Common myeloid progenitor, CD34-positive (primary cell): Measurements from ENCODE around the gene KCNA2.

Source experiments
- CTCF ChIA-PET: fragments of 350-600 bp; sonication (Branson Sonifier 250); formaldehyde crosslinking; loops from one replicate; lab custom pipeline; 2021; ENCODE audit warnings: antibody characterized with exemption; lab: Charles Lee
- POLR2A ChIA-PET: fragments of 350-600 bp; sonication (Branson Sonifier 250); formaldehyde crosslinking; loops from one replicate; lab custom pipeline; 2021; ENCODE audit warnings: antibody characterized with exemption; lab: Charles Lee
- DNase-seq, 3 donors: peaks; one replicate each; pipeline versions ENCODE4 v3.0.0 to v3.0.0-alpha.2; 2013
- H3K27ac ChIP-seq, 2 experiments: 1 replicate in 1 of 2; 2 replicates in 1 of 2; pipeline ENCODE4 v1.7.0; 2013; ENCODE audit warnings: inconsistent platforms in 2 of 2, low read length in 2 of 2, mild to moderate bottlenecking in 2 of 2, low read depth in 1 of 2, moderate library complexity in 1 of 2; ENCODE audit not compliant: severe bottlenecking in 2 of 2, insufficient read depth in 1 of 2, poor library complexity in 1 of 2
- H3K27me3 ChIP-seq, 5 experiments: replicated peaks in 2 of 5; 1 replicate in 3 of 5; 2 replicates in 2 of 5; pipeline versions ENCODE4 v1.6.1 to v1.7.0; 2013; ENCODE audit warnings: low read length in 4 of 5, mild to moderate bottlenecking in 2 of 5, moderate library complexity in 2 of 5, inconsistent platforms in 1 of 5; ENCODE audit not compliant: insufficient read depth in 5 of 5, control insufficient read depth in 4 of 5
- H3K36me3 ChIP-seq, 4 experiments: 1 replicate in 2 of 4; 2 replicates in 2 of 4; pipeline versions ENCODE4 v1.6.1 to v1.7.0; 2013; ENCODE audit warnings: low read length in 3 of 4, control low read depth in 1 of 4, mild to moderate bottlenecking in 1 of 4; ENCODE audit not compliant: control insufficient read depth in 4 of 4, insufficient read depth in 4 of 4
- H3K4me1 ChIP-seq, 4 experiments: 1 replicate in 3 of 4; 2 replicates in 1 of 4; pipeline versions ENCODE4 v1.6.1 to v1.7.1; 2013; ENCODE audit warnings: low read length in 3 of 4, mild to moderate bottlenecking in 3 of 4, control low read depth in 1 of 4, inconsistent platforms in 1 of 4, moderate library complexity in 1 of 4; ENCODE audit not compliant: control insufficient read depth in 4 of 4, insufficient read depth in 4 of 4; ENCODE audit errors: control extremely low read depth in 1 of 4
- H3K4me3 ChIP-seq, 7 experiments: 1 replicate in 4 of 7; 2 replicates in 3 of 7; pipeline versions ENCODE4 v1.5.1 to v1.7.0; 2013; ENCODE audit warnings: mild to moderate bottlenecking in 7 of 7, low read length in 6 of 7, moderate library complexity in 6 of 7, inconsistent platforms in 2 of 7, low read depth in 2 of 7, control low read depth in 1 of 7; ENCODE audit not compliant: insufficient read depth in 4 of 7, control insufficient read depth in 1 of 7; ENCODE audit errors: extremely low read depth in 1 of 7
- H3K9me3 ChIP-seq, 5 experiments: 1 replicate in 4 of 5; 2 replicates in 1 of 5; pipeline versions ENCODE4 v1.6.1 to v1.7.1; 2013; ENCODE audit warnings: low read length in 4 of 5, mild to moderate bottlenecking in 2 of 5, inconsistent platforms in 1 of 5, low read depth in 1 of 5, moderate library complexity in 1 of 5; ENCODE audit not compliant: control insufficient read depth in 4 of 5, insufficient read depth in 2 of 5; ENCODE audit errors: control extremely low read depth in 1 of 5
- WGBS: methylation state at CpG from one replicate; pipeline ENCODE4 v1.1.5; 2013; ENCODE audit not compliant: insufficient coverage; 5-methylcytosine and 5-hydroxymethylcytosine counted together

The KCNA2 gene

DNA sequence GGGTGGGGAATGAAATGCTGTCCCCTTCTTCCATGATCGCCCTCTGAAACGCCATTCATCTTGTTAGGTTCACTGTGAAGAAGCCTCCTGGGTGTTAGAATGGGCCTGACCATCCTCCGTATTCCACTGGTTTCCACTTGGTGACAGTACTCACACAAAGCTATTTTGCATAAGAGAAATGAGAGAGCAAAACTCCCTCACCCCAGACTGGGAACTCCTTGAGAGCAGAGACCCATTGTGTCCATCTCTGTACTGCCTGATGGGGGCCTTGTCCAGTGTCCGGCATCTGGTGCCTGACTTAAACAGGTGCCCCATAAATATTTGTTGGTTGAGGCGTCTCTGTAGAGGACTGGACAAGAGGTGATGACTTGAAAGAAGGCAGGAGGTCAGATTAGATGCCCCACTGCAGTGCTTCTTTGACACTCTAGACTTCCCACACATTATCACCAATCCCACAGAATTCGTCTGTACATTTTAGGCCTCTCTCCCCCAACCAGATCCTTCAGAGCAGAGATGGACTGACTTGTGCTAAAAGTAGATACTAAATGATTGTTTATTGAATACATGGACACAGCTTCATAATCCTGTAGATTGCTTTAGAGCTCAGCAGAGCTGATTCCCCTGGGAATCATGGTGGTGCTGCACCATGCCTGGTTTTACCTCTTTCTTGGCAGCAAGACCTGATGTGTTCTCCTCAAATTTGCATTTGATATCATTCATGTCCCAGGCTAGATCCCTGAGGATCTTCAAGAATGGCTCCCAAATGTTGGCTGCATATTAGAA, 22.4 kb upstream of the KCNA2 start:
- ChIA-PET POLR2A (no interaction called here), CTCF (interaction anchor here (0.9 to 7.7 kb wide), 9 partner anchors 9 to 152 kb away, joined by 3 to 69 read pairs (median 5); no protein-coding TSS in a partner anchor)
- no peaks in the 10 kb centered on the region for H3K36me3 ChIP-seq
- no peaks in the 10 kb centered on the region for H3K9me3 ChIP-seq
- WGBS = 88% methylated on average over 4 of the region's 6 CpGs
- H3K4me1 ChIP-seq = peaks cover 0 to 16% (median 12%) of the 10 kb centered on the region in 4 experiments
- no peak overlapping the region for H3K27ac ChIP-seq
- H3K27me3 ChIP-seq = peaks cover 0 to under 1% (median 0%) of the 10 kb centered on the region in 5 experiments
- no peak for DNase-seq
- H3K4me3 ChIP-seq = no peak overlapping the region

- Histone ChIP-seq H3K9me3 (no peaks in the 10 kb centered on the region), H3K36me3 (no peaks in the 10 kb centered on the region), H3K27me3 (peaks cover 0 to 2% (median 0%) of the 10 kb centered on the region in 5 experiments), H3K4me1 (peaks cover 0 to 16% (median 12%) of the 10 kb centered on the region in 4 experiments), H3K27ac (no peak overlapping the region), H3K4me3 (no peak overlapping the region)
- DNase-seq = no peak
- CTCF ChIA-PET = interaction anchor here (1.9 to 7.7 kb wide), 3 partner anchors 8 to 138 kb away, joined by 4 to 69 read pairs (median 24); no protein-coding TSS in a partner anchor
- WGBS = 78% methylated on average over 1 of the region's 2 CpGs
- POLR2A ChIA-PET = no interaction called here
These were observed 21.6 kb upstream of the KCNA2 start for GRCh38 chr1:110627764-110628163.

DNA sequence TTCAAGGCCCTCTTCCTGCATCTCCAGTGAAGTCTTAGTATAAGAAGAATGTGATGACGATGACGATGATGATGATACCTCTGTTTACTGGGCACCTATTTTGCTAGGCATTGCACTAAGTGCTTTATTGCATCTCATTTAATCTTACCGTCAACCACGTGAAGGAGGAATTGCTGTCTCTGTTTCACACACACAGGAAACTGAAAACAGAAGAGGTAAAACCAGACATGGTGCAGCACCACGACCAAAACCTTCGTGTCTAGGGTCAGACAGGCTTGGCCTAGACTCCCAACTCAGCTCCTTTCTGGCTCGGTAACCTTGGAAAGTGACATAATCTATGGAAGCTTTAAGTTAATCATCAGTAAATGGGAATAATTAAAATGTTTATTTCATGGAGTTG, 20.7 kb upstream of the KCNA2 start:
- H3K27ac ChIP-seq = no peak overlapping the region
- CTCF ChIA-PET = interaction anchor here (0.9 to 1.5 kb wide), 3 partner anchors 54 to 154 kb away, joined by 3 to 6 read pairs (median 3); no protein-coding TSS in a partner anchor
- no peaks in the 10 kb centered on the region for H3K36me3 ChIP-seq
- H3K4me3 ChIP-seq = no peak overlapping the region
- DNase-seq = no peak
- peaks cover 0 to 2% (median 0%) of the 10 kb centered on the region in 5 experiments for H3K27me3 ChIP-seq
- peaks cover 0 to 14% (median 10%) of the 10 kb centered on the region in 4 experiments for H3K4me1 ChIP-seq
- POLR2A ChIA-PET = no interaction called here
- WGBS = 67% methylated on average over 5 of the region's 7 CpGs
- H3K9me3 ChIP-seq = no peaks in the 10 kb centered on the region

GRCh38 chr1:110620686-110621085, 14.5 kb upstream of the KCNA2 start:
- POLR2A ChIA-PET = no interaction called here
- no peak for DNase-seq
- Histone ChIP-seq H3K27ac (no peak overlapping the region), H3K9me3 (no peaks in the 10 kb centered on the region), H3K4me3 (no peak overlapping the region), H3K36me3 (no peaks in the 10 kb centered on the region), H3K4me1 (peaks cover 4 to 35% (median 31%) of the 10 kb centered on the region in 4 experiments), H3K27me3 (peaks cover 0 to 2% (median 1%) of the 10 kb centered on the region in 5 experiments)
- CTCF ChIA-PET = interaction anchor here (0.6 to 5.8 kb wide), 13 partner anchors 9 to 161 kb away, joined by 3 to 64 read pairs (median 5); partner anchors contain the start of gene KCNA2
- WGBS = 77% methylated on average over 3 of the region's 7 CpGs

- POLR2A ChIA-PET = interaction anchor here (0.7 kb wide), 1 partner anchor 49 kb away, joined by 3 read pairs; no protein-coding TSS in a partner anchor
- 44% methylated on average over 6 of the region's 8 CpGs for WGBS
- DNase-seq = no peak
- H3K27me3 ChIP-seq = peaks cover 0 to 2% (median 1%) of the 10 kb centered on the region in 5 experiments
- CTCF ChIA-PET = interaction anchor here (0.7 to 5.8 kb wide), 28 partner anchors 9 to 164 kb away, joined by 3 to 64 read pairs (median 4); partner anchors contain the start of gene KCNA2
- no peaks in the 10 kb centered on the region for H3K9me3 ChIP-seq
- no peaks in the 10 kb centered on the region for H3K36me3 ChIP-seq
- no peak overlapping the region for H3K27ac ChIP-seq
- peak overlapping the region in 2 of 7 experiments; percentile 67 to 76 for H3K4me3 ChIP-seq
- peaks cover 4 to 40% (median 35%) of the 10 kb centered on the region in 4 experiments for H3K4me1 ChIP-seq
These were observed 14.1 kb upstream of the KCNA2 start for GRCh38 chr1:110620250-110620615.

DNA sequence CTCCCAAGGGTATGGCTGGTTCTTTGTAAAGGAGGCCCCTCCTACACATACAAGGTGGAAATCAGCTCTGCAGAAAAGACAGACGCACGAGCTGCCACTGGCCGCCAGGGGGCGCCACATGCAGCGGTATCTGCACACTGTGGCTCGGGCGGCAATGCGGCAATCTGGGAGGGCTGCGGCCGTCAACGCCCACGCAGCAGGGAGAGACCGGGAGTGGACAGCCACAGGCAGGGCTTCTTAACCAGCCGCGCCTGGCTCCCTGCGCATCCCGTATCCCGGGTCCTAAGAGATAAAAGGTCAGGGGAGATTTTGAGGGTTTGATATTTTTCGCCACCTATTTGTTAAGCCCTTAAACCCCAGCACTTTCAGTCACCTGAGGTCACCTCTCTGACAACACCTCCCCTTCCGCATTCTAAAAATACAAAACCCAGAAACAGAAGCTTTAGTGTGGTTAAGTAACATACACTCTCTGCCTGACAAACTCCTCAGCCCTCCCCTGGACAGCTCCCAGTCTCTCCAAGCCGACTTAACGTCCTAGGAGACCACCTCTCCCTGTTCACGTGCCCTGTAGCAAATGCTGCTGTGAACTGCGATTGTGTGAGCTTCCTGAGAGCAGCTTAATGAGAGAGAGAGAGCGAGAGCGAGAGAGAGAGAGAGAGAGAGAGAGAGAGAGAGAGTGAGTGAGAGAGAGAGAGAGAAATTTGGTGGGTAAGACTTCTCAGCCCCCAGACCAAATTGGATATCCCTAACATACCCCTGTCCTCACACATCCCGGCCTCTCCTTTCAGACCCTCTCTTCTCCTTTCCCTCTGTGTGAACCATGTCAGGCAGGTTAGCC, 13.5 kb upstream of the KCNA2 start:
- Histone ChIP-seq H3K27me3 (peaks cover 0 to 3% (median 1%) of the 10 kb centered on the region in 5 experiments), H3K36me3 (no peaks in the 10 kb centered on the region), H3K4me1 (peaks cover 4 to 40% (median 36%) of the 10 kb centered on the region in 4 experiments), H3K4me3 (peak overlapping the region in 6 of 7 experiments; percentile 46 to 76 (median 62)), H3K9me3 (no peaks in the 10 kb centered on the region), H3K27ac (peak overlapping the region in 1 of 2 experiments; percentile 12)
- POLR2A ChIA-PET = interaction anchor here (0.7 to 0.8 kb wide), 2 partner anchors 49 to 161 kb away, joined by 3 read pairs; no protein-coding TSS in a partner anchor
- CTCF ChIA-PET = interaction anchor here (0.6 to 5.8 kb wide), 33 partner anchors 10 to 168 kb away, joined by 3 to 64 read pairs (median 4); partner anchors contain the start of gene KCNA2
- WGBS = 2% methylated on average over 10 of the region's 27 CpGs
- DNase-seq = peak; percentile 85 to 94 (median 93)
